CD4-positive, alpha-beta T cell treated with Interleukin-4 for 4 hours (primary cell): ENCODE measurements around the gene SLC7A6OS.

ENCODE experiments used
- DNase-seq: peaks from one replicate; pipeline ENCODE4 v3.0.0-alpha.2; 2020

SLC7A6OS gene

DNA sequence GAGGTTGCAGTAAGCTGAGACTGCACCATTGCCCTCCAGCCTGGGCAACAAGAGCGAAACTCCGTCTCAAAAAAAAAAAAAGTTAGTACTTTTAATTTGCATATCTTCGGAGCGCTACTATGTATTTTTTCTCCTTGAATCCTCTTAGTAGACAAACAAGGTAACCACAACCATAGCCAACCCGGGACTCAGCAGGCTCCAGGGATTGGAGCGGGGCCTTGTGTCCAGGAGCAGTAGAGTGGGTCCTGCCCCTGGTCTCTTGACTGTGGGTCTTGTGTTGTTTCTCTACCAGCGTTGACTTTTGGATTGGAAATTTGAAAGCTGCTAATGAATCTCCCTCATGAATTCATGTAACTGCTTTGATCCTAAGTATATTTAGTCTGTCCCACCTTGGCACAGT lies 32.4 kb upstream of the SLC7A6OS start:
- no peak for DNase-seq

DNA sequence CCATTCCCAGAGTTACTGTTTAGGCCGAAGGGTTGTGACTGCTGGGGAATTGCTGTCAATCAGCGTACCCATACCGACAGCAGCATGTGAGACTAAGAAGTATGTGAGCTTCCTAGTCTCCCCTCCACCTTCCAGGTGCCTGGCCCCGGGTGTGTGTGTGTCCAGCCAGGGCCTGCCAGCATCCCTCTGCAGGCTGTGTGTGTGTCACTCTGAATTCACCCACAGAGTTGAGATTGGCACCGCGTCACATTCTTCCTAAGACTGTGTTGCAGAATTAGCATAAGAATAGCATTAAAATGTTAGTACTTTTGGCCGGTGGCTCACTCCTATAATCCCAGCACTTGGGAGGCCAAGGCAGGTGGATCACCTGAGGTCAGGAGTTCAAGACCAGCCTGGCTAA lies 31.9 kb upstream of the SLC7A6OS start:
- DNase-seq = no peak

DNA sequence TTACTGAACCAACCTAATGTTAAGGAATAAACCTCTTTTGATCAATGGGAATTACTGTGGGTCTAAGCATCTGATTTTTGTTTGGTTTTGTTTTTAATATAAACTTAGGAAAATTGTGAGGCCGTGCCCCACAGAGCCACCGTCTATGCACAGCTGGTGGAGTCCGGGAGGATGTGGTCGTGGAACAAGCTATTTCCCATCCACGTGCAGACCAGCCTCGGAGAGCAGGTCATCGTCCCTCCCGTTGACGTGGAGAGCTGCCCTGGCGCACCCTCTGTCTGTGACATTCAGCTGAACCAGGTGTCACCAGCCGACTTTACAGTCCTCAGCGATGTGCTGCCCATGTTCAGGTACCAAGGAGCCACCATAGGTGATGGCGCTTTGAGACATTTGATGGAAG lies 28.5 kb upstream of the SLC7A6OS start:
- no peak for DNase-seq

DNA sequence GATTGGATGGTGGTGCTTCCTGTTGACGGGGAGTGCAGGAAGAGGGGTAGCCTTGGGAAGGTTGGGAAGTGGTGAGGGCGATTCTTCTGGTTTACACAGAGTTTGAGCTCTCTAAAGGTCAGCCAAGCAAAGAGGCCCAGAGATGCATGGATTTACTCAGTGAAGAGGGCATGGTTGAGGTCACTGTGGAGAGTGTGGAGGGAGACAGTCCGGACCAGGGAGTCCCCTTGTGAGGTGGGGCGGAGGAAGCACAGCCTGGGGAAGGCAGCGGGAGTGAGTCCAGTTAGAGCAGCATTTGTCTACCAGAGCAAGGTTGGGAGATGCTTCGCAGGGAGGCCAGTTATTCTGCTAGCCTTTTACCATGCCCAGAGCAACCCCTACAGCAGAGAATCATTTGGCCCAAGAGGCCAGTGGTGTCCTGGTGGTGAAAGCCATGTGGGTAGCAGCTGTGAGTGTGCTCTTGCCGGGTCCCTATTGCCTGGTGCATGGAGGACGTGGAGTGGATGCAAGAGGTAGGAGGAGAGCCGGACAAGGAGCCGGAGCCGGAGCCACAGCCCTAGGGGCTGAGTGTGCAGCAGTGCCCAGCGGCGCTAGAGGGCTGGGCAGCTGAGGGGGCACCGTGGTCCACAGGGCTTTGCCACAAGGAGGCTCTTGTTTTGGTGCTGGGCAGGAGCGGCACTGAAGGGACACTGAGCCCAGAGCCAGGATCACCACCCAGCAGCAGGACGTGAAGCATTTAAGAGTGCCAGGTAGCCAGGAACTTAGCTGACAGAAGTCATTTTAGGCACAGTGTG lies 27.8 kb upstream of the SLC7A6OS start:
- DNase-seq = no peak

DNA sequence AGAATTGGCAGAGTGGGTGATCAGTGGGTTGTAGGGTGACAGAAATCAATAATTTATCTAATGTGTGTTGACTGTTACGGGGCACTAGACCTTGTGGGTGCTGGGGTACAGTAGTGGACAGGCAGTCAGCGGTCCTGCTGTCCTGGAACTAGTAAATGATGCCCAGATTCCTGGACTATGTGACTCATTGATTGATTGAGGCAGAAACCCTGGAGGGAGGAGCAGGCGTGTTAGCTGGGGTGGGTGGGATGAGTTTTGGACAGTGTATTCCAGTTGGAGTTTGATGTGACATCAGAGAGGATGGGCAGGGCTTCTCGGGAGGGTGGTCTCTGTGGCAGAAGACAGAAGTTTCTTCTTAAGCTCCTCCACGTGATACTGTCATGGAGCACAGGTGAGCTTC lies 24.4 kb upstream of the SLC7A6OS start:
- DNase-seq = no peak

DNA sequence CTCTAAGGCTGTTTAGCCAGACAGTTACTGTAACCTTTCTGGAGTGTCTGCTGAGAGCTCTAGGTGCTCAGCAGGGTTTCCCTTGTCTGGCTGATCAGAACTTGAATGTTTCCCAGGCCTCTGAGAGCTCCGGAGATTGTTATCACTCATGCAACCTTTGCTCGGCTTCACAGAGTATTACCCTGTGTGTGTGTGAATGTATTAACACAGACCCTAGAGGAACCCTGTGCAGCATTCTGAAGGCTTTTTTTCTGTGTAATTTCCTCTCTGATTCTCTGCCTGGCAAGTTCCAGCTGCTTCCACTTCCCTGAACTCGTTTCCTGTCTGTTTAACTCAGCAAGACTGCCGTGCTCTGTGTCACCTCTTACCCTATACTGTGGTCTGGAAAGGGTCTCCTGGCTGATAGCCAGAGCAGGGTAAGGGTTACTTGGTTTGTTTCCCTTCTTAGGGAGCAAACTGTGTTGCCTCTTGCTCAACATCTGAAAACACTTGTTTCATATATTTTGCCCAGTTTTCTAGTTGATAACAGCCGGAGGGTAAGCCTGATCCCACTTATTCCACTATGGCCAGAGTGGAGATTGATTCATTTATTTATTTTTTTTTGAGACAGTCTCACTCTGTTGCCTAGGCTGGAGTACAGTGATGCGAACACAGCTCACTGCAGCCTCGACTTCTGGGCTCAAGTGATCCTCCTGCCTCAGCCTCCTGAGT lies 21.8 kb upstream of the SLC7A6OS start:
- no peak for DNase-seq

DNA sequence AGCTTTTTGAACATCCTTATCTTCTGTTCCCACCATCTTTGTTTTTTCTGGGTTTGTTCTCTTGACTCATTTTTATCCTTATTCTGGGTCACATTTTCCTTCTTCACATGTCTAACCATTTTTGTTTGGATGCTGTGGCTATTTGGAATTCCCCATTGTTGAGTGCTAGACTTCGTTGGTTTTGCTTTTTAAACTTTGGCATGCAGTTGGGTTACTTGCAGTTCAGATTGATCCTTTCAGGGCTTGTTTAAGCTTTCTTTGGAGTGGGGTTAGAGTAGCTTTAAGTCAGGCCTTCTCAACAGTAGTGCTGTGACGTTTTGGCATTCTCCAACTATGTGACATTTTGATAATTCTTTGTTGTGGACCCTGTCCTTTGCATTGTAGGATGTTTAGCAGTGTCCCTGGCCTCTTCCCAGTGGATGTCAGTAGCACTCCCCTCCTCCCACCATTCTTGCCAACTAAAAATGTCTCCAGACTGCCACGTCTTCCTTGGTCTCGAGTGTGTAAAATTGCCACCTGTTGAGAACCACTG lies 21.2 kb upstream of the SLC7A6OS start:
- no peak for DNase-seq

DNA sequence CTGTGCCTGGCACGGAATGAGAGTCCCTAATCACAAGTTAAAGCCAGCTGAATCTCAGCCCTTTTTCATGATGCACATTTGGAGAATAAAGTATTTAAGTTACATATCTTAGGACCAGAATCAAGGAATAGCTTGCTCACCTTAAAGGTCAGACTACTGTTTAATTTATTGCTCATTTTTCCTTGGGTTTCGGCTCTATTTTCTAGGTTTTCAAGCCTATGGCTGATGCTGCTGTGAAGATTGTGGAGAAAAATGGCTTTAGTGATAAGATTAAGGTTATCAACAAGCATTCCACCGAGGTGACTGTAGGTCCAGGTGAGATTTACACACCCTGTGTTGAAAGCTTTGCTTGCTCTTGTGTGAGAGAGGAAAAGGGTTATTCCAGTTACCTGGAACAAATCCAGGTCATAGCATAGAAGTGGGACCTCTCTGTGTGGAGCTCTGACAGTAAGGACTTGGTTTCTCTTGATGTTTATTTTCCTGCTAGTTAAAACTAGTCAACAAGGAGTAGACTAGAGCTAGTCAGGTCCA lies 18.2 kb upstream of the SLC7A6OS start:
- no peak for DNase-seq

DNA sequence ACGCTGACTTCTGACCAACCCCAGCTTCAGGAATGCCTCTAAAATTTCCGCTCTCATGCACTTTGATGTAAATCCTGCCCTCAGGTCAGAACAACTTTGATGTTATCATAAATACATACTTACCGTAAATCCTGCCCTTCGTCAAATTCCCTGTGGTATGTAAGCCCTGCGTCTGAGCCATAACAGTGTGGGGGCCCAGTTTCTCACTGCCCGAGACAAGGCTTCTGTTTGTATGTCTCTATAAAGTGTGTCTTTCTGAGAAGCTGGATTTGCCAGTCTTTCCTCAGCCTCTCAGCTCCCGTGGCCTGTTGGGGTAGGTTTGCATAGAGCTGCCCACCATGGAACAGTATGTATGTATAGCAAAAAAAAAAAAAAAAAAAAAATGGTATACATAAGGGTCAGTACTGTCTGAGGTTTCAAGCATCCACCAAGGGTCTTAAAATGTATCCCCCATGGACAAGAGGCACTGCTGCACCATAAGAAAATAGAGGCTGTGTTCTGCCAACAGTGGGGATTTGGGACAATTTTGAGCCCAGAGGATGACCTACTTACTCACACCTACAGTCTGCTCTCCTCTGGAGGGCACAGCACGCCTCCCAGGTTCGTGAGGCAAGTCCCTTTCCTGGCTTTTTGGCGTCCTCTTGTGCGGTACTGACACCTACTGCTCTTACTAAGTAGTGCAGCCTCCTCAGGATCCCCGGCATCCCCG lies 17.6 kb upstream of the SLC7A6OS start:
- peak; percentile 83 for DNase-seq

DNA sequence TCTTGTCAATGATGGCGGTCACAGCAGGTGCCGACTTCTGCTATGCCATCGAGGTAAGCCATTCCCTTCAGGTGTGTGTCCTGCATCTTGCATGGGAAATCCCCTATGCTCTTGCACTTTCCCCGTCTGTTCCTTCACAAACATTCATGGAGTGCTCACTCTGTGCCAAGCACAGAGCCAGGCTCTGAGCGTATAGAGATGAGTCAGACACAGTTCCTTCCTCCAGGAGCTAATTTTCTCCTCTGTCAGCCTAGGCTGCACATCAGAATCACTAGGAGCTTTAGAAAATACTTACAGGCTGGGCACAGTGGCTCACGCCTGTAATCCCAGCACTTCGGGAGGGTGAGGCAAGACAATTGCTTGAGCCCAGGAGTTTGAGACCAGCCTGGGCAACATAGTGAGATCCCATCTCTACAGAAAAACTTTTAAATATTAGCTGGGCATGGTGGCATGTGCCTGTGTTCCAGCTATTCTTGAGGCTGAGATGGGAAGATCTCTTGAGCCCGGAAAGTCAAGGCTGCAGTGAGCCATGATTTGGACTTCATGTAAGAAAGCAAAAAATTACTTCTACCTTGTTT lies 14.1 kb upstream of the SLC7A6OS start:
- no peak for DNase-seq

DNA sequence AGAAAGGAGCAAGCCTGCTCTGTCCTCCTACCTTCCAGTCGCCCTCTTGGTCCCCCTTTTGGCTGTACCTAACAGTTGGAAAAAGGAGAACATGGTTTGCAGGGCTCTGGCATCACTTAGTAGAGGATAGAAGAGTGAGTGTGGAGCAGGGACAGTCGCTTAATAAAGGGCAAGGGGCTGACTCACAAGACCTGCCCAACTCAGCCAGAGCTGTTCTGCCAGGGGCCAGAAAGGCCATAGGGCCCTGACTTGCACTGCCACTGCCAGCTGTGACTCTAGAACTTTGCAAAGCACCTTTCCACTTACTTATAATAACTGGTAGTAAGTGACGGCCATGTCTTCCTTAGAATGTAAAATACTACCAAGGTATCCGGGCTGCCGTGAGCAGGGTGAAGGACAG lies 13.6 kb upstream of the SLC7A6OS start:
- no peak for DNase-seq

DNA sequence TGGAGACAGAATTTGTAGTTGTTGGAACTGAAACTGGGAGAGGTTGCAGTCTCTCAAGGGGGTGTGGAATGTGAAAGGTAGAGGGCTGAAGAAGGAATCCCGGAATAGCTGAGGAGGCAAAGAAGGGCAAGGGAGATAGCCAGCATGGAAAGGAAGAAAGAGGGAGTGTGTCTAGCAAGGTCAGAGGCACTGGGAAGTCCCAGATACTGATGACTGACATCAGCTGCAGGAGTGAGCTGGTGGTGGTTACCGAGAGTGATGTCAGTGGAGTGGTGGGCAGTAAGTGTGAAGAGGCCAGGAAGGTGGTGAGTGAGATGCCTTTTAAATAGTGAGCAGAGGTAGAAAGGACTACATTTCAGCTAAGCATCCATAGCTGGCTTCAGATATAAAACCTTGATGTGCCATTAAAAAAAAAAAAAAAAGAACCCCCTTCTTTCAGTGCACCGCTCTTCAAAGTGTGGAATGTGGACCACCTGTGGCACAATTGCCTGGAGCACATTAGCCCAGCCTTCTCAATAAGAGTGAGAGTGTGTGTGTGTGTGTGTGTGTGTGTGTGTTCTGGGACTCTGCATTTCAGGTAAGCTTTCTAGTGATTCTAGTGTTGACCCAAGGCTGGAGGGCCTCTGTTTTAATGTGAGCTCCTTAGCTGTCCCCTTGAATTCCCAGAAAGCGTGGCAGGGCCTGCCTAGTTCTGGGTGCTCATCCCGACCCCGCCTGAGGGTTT lies 8.6 kb upstream of the SLC7A6OS start:
- DNase-seq = no peak

DNA sequence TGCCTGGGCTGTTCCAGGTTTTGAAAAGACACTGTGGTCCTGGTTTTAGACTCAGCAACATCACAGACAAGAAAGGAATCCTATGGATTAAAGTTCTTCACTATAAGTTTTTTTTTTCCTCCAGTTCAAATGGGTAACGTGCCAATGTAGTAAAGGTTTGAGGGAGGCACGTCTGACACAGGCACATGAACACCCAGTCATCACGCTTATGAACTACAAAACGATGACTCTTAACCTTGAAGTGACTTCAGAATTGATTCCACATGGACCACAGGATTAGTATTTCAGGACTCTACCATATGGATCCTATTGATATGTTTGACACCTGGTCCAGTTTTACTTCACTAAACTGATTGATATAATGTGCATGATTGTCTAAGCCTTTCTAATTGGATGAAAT lies 2.4 kb upstream of the SLC7A6OS start:
- no peak for DNase-seq

DNA sequence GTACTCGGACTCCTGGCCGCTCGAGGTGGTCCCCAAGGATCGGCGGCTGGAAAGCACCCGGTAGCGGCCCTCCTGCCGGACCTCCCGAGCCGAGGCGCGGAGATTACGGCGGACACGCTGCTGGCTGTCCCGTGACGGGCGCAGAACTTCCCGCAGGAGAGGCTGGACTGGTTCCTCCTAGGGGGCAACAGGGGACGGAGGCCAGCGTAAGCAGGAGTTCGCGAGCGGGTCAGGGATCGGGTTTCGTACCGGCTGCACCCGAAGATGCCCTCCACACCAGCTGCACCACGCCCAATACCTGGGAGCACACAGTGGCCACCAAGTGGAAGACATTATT lies 341 bp downstream of the SLC7A6OS start:
- no peak for DNase-seq

DNA sequence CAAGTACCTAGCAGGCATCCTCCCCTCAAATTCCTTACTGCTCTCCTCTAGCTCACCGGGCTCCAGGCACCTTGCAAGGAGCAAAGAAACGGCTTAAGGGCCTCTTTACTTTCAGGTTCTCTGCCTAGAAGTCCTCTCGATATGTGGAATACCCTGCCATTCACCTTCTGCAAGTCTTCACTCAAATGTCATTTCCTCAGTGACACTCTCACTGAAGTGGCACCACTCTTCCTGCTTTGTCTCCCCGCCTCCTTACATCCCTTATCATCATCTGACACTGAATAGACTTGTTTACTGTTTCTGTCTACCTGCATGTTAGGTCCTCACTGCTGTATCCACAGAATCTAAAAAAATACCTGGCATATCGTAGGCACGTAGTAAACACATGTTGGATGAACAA lies 947 bp downstream of the SLC7A6OS start:
- peak; percentile 26 for DNase-seq

DNA sequence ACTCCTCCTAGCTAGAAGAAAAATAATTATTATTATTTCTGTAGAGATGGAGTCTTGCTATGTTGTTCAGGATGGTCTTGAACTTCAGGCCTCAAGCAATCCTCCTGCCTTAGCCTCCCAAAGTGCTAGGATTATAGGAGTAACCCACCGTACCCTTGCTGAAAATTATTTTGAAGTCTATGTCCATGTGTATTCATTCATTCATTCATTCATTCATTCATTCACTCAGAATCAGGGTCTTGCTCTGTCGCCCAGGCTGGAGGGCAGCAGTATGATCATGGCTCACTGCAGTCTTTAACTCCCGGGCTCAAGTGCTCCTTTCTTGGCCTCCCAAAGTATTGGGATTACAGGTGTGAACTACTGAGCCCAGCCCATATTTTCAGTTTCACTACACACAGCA lies 4.1 kb downstream of the SLC7A6OS start:
- DNase-seq = no peak

DNA sequence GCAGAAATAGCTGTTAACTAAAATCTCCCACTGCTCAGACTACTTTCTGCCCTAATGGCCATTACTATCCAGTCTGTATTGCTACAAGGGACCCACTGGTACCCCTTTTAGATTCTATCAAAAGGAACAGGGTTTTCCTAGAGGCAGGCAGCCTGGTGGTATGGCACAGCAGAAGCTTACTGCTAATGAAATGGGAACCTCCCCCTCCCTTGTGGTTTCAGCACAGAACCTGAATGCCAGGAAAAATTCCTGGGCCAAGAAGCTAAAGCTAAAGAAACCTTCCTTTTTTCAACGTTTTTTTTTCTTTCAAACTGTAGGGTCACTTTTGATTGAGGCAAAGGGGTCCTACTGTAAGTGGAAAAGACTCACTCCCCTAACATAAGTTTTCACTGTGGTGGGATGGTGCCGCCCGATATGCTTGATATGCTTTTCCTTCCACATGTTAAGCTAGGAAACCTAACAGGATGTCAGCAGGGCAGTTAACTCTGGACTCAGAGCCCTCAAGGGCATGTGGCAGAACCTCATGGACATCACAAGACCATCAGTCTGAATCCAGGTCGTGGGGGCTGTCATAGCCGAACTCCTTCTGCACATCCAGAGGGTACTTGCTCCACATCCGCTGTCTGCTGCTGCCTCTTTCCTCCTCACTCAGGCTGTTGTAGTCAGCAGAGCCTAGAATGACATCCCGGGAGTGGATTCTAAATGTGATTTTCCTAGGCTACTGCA lies 9.8 kb downstream of the SLC7A6OS start:
- DNase-seq = no peak

DNA sequence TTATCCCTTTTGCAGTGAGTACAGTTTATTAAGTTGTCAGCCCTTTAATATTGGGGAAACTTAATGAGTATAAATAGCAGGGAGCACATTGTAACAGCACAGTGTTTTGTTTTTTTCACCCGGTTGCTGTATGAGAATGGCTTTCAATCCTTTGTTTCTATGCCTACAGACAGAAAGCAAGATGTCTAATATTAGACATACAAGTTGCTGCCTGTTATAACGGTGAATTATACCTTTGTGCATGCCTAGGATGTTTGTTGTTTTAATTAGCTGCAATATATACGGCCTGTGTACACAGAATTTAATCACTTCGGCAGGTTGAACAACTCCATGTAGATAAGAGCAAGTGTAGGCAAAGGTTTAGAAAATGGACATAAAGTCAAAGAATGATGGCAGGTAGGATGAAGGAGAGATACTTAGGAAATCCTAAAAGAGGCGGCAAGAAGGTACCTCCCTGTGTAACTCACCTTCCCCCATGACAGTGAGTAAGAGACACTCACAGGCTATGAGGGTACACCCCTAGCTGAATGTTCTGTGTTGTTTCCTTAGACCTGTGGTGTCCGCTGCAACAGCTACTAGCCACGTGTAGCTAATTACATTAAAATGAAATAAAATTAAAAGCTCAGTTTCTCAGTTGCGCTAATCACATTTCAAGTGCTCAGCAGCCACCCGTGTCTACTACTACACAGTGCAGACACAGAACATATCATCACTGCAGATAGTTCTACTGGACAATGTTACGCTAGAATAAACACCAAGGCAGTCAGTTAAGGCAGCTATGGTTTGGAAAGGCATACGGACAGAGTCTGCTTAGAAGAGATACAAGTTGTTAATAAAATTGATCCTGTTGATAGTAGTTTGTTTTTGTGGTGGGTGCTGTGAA lies 10.9 kb downstream of the SLC7A6OS start:
- DNase-seq = no peak

DNA sequence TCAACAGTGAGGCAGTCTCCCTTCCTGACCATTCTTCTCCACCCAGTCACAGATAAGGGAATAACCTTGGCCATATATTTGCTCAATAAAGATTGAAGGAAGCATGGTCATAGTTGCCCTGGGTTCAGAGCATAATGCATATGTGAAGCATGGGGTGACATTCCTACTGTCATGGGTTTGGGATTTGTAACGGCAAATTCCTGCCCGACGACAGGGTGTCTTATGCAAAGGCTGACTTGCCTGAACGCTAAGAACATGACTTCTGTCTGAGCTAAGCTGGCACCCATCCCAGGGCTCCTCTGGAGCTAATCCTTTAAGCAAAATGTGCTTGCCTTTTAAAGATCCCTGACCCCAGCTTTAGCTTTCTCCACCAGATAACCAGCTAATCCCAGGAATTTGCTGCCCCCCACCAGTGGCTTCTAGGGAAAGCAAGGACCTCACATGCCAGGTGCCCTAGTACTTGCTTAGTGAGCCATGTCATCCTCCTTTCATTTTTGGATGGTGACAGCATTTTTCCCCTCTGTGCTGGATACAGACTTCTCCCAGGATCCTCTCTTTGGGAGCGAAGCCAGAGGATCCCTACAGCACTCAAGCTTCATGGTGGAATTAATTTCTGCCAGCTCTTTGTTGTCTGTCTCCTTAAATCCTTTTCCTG lies 11.7 kb downstream of the SLC7A6OS start:
- DNase-seq = no peak

DNA sequence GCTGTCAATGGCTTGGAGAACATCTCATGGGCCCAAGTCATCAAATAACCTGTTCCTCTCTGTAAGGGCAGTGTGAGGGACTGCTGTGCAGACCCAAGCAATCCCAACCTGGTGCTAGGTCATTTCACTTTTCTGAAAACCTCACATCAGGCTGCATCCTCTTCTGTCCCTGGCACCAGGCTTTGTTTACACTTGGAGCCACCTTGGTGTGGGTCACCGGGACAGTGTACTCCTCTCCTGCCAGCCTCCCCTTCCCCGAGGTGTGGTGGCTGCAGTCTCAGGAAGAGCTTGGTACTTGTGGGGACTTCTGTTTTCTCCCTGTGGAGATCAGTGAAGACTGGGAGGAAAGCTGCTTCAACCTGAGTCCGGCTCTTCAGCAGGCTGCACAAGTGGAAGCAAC lies 12.4 kb downstream of the SLC7A6OS start:
- DNase-seq = no peak
